ENCODE data around the gene MLXIPL. TPM values are rescaled to one million over a fixed set of nuclear protein-coding genes. Genes with fewer than 3 reads are reported as not detected.
A peak's percentile ranks its signal among the peaks of the same experiment; 100 is the strongest.

The MLXIPL gene
- total RNA-seq, 1 donor: 0.72 TPM

GRCh38 chr7:73646785-73647724 lies 22.7 kb upstream of the MLXIPL start:
- H3K4me3 ChIP-seq (ENCODE audit: insufficient read depth, low read length): no peak overlapping the region
- H3K36me3 ChIP-seq (ENCODE audit: insufficient read depth, low read length): no peaks in the 10 kb centered on the region
- no peaks in the 10 kb centered on the region for H3K9me3 ChIP-seq (ENCODE audit: low read depth, low read length)
- H2AFZ ChIP-seq (ENCODE audit: low read length): no peak overlapping the region
- no peaks in the 10 kb centered on the region for H4K20me1 ChIP-seq (ENCODE audit: insufficient read depth, low read length)
- H3K4me2 ChIP-seq (ENCODE audit: insufficient read depth, low read length): no peak overlapping the region
- H3K4me1 ChIP-seq (ENCODE audit: insufficient read depth, low read length): no peaks in the 10 kb centered on the region
- H3K27me3 ChIP-seq (ENCODE audit: insufficient read depth, low read length): peaks cover 54% of the 10 kb centered on the region
- no peak overlapping the region for H3K27ac ChIP-seq (ENCODE audit: low read depth, low read length)
- TF ChIP-seq CTCF (IDR thresholded peaks at IDR 0.05; ENCODE audit: extremely low read depth, low read depth, low read length): no peak
- H3K79me2 ChIP-seq (ENCODE audit: insufficient read depth, low read length): no peaks in the 10 kb centered on the region
- peak; percentile 87 for DNase-seq (ENCODE audit: insufficient read length, low spot score, missing footprints)

- H3K9me3 ChIP-seq (ENCODE audit: low read depth, low read length): peaks cover 4% of the 10 kb centered on the region
- H3K27me3 ChIP-seq (ENCODE audit: insufficient read depth, low read length): peaks cover 54% of the 10 kb centered on the region
- H3K79me2 ChIP-seq (ENCODE audit: insufficient read depth, low read length): no peaks in the 10 kb centered on the region
- no peak overlapping the region for H3K4me3 ChIP-seq (ENCODE audit: insufficient read depth, low read length)
- no peak overlapping the region for H3K27ac ChIP-seq (ENCODE audit: low read depth, low read length)
- TF ChIP-seq CTCF (IDR thresholded peaks at IDR 0.05; ENCODE audit: extremely low read depth, low read depth, low read length): no peak
- H4K20me1 ChIP-seq (ENCODE audit: insufficient read depth, low read length): no peaks in the 10 kb centered on the region
- H3K4me1 ChIP-seq (ENCODE audit: insufficient read depth, low read length): no peaks in the 10 kb centered on the region
- H3K36me3 ChIP-seq (ENCODE audit: insufficient read depth, low read length): no peaks in the 10 kb centered on the region
- H3K4me2 ChIP-seq (ENCODE audit: insufficient read depth, low read length): no peak overlapping the region
- DNase-seq (ENCODE audit: insufficient read length, low spot score, missing footprints): peak; percentile 59
- H2AFZ ChIP-seq (ENCODE audit: low read length): no peak overlapping the region
Measured at GRCh38 chr7:73645643-73646174, 21.4 kb upstream of the MLXIPL start.

GRCh38 chr7:73644688-73645286 lies 20.5 kb upstream of the MLXIPL start:
- H3K79me2 ChIP-seq (ENCODE audit: insufficient read depth, low read length): no peaks in the 10 kb centered on the region
- no peaks in the 10 kb centered on the region for H3K4me1 ChIP-seq (ENCODE audit: insufficient read depth, low read length)
- no peak overlapping the region for H2AFZ ChIP-seq (ENCODE audit: low read length)
- H3K36me3 ChIP-seq (ENCODE audit: insufficient read depth, low read length): no peaks in the 10 kb centered on the region
- H3K9me3 ChIP-seq (ENCODE audit: low read depth, low read length): peaks cover 4% of the 10 kb centered on the region
- no peak overlapping the region for H3K4me2 ChIP-seq (ENCODE audit: insufficient read depth, low read length)
- no peak overlapping the region for H3K4me3 ChIP-seq (ENCODE audit: insufficient read depth, low read length)
- no peak for TF ChIP-seq CTCF (IDR thresholded peaks at IDR 0.05; ENCODE audit: extremely low read depth, low read depth, low read length)
- H3K27me3 ChIP-seq (ENCODE audit: insufficient read depth, low read length): peaks cover 47% of the 10 kb centered on the region
- DNase-seq (ENCODE audit: insufficient read length, low spot score, missing footprints): no peak
- no peaks in the 10 kb centered on the region for H4K20me1 ChIP-seq (ENCODE audit: insufficient read depth, low read length)
- no peak overlapping the region for H3K27ac ChIP-seq (ENCODE audit: low read depth, low read length)

GRCh38 chr7:73642834-73643233 lies 18.5 kb upstream of the MLXIPL start:
- no peak for DNase-seq (ENCODE audit: insufficient read length, low spot score, missing footprints)

More at GRCh38 chr7:73642834-73643233, 18.5 kb upstream of the MLXIPL start:
- Histone ChIP-seq H3K27me3 (ENCODE audit: insufficient read depth, low read length) (peaks cover 30% of the 10 kb centered on the region), H3K4me1 (ENCODE audit: insufficient read depth, low read length) (no peaks in the 10 kb centered on the region), H3K4me2 (ENCODE audit: insufficient read depth, low read length) (no peak overlapping the region), H3K36me3 (ENCODE audit: insufficient read depth, low read length) (no peaks in the 10 kb centered on the region), H3K9me3 (ENCODE audit: low read depth, low read length) (peaks cover 4% of the 10 kb centered on the region), H3K79me2 (ENCODE audit: insufficient read depth, low read length) (no peaks in the 10 kb centered on the region), H3K4me3 (ENCODE audit: insufficient read depth, low read length) (no peak overlapping the region), H4K20me1 (ENCODE audit: insufficient read depth, low read length) (no peaks in the 10 kb centered on the region), H3K27ac (ENCODE audit: low read depth, low read length) (no peak overlapping the region), H2AFZ (ENCODE audit: low read length) (no peak overlapping the region)
- no peak for TF ChIP-seq CTCF (IDR thresholded peaks at IDR 0.05; ENCODE audit: extremely low read depth, low read depth, low read length)
